ENCODE data around the gene OR5K3.
"Not testable (repeated sequence)": the region's sequence is repeated elsewhere in the genome, so short reads cannot be mapped to it uniquely, and the experiment has no call there.

The OR5K3 gene, protein sequence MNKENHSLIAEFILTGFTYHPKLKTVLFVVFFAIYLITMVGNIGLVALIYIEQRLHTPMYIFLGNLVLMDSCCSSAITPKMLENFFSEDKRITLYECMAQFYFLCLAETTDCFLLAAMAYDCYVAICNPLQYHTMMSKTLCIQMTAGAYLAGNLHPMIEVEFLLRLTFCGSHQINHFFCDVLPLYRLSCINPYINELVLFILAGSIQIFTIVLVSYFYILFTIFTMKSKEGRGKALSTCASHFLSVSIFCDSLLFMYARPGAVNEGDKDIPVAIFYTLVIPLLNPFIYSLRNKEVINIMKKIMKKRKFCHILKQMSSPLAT

DNA sequence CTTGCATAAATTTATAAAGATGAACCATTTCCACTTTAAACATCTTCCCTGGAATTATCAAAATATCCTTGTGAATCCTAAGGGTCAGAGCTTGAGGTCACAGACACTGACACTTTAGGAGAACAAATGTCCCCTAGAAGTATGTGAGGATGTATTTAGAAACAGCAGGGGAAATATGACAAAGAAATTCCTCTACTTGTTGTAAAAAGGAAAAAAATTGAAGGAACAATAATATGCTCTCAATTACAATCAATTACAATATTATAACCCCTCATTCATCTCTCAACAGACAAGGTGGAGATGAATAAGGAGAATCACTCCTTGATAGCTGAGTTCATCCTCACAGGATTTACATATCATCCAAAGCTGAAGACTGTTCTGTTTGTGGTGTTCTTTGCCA, at the start of gene OR5K3:
TSS of gene OR5K3 (plus strand) at position 301 of the 400 bp plus-strand sequence. CDS start at position 301, 0 bp downstream.
- DNase-seq (ENCODE audit: extremely low spot score, insufficient read length, low read depth) (no peak), FAIRE-seq (no peak)

DNA sequence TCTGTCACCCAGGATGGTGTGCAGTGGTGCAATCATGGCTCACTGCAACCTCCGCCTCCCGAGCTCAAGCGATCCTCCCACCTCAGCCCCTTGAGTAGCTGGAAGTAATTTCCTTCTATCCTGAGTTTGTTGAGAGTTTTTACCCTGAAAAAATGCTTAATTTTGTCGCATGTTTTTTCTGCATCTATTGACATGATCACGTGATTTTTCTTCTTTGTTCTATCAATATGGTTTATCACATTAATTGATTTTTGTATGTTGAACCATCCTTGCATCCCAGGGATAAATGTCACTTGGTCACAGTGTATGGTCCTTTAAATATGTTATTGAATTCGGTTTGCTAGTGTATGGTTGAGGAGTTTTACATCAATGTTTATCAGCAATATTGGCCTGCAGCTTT, 48.7 kb upstream of the OR5K3 start:
- no peak for FAIRE-seq

DNA sequence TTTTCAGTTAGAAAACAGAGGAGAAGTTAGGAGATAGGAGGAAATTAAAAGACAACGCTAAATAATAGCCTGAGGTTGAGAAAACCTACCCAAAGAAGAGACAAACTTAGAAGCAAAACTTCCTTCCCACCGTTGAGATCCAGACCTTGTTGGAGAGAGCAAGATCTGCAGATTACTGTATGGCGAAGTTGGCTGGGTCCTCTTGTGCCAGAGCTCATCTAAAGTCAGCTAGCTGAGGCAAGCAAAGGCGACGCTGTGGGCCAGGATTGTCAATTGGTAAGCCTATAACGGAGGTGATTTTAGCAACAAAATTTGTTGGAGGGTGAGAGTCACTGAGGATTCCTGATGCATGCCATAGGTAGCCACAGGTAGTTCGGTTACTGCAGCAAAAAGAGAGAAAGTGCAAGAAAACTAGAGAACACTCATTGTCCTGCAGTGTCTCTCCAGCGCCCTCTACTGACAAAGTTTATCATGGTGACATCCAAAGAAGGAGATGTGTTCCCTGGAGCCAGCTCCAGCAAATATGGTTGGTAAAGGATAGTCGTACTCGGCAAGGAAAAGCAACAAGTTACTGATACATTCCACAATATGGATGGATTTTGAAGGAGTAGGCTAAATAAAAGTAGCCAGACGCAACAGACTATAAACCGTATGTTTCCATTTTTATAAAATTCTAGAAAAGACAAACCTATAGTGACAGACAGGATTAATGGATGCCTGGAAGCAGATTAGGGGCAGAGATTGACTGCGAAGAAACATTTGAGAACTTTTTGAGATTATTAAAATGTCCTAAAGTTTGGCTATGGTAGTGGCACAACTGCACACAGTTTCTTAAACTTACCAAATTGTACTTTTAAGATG, 46.6 kb upstream of the OR5K3 start:
- no peak for DNase-seq (ENCODE audit: extremely low spot score, insufficient read length, low read depth)
- peak; percentile 81 for FAIRE-seq

More for the DNA sequence above, 48.7 kb upstream of the OR5K3 start:
- no peak for DNase-seq (ENCODE audit: extremely low spot score, insufficient read length, low read depth)

DNA sequence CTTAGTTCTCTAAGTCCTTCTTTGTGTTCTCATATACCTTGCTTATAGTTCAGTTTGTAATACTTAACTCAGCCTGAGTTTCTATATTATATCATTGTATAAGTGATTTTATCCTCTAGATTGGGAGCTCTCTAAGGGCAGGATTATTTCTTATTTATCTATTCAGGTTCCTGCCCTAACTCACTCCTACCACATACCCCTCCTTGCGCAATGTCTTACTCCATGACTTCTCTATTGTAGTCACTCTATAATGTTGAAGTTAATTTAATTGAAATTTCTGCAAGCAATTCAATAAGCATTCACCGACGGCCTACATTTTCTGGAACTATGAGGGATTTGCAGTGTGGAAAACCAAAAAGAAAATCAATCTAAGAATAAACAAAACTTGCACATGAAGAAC, 40.4 kb upstream of the OR5K3 start:
- FAIRE-seq (no peak), DNase-seq (ENCODE audit: extremely low spot score, insufficient read length, low read depth) (no peak)

DNA sequence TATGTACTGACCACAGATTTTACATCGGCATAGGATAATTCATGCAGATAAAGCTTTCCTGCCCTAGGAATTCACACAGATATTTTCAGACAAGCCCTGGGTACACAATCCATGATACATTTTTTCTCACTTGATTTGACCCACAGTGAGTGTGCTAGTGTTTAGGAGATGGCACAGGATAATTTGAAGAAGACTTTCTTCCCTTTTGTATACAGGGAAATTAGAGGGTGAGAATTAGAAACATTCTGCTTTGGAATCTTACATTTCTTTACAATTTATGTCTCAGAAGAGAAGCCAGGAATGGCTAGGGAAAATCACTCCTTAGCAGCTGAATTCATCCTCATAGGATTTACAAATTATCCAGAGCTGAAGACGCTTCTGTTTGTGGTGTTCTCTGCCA, 36.9 kb upstream of the OR5K3 start, which contains the start of gene OR5K4:
TSS of gene OR5K4 (plus strand) at position 301 of the 400 bp plus-strand sequence. CDS start at position 301, 0 bp downstream.
- FAIRE-seq (no peak), DNase-seq (ENCODE audit: extremely low spot score, insufficient read length, low read depth) (no peak)

DNA sequence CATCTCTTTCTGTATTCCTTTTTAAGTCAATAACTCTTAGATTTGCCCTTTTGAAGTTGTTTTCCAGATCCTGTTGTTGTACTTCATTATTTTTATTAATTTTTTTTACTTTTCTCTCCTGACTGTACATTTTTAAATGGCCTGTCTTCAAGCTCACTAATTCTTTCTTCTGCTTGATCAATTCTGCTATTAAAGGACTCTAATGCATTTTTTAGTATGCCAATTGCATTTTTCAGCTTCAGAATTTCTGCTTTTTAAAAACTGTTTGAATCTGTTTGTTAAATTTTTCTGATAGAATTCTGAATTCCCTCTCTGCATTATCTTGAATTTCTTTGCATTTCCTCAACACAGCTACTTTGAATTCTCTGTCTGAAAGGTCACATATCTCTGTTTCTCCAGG, 31.2 kb upstream of the OR5K3 start:
- FAIRE-seq (no peak), DNase-seq (ENCODE audit: extremely low spot score, insufficient read length, low read depth) (no peak)

DNA sequence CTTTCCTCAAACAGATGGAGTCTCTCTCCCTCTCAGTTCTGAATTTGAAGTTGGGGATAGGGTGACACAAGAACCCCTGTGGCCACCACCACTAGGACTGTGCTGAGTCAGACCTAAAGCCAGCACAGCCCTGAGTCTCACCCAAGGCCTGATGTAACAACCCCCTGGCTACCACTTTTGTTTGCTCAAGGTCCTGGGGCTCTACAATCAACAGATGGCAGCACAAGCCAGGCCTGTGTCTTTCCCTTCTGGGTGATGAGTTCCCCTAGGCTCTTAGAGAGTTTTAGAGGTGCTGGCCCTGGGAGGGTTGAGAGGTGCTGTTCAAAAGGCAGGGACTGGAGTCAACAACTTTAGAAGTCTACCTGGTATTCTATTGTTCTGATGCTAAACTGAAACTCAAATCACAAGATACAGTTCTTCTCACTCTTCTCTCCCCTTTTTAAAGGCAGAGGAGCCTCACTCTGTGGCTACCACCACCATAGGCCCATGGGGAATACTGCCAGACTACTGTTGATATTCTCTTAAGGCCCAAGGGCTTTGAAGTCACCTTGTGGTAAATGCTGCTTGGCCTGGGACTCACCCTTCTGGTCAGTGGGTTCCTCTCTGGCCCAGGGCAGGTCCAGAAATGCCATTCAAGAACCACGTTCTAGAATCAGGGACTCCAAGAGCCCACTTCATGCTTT, 30.3 kb upstream of the OR5K3 start:
- FAIRE-seq (peak; percentile 65), DNase-seq (ENCODE audit: extremely low spot score, insufficient read length, low read depth) (no peak)

DNA sequence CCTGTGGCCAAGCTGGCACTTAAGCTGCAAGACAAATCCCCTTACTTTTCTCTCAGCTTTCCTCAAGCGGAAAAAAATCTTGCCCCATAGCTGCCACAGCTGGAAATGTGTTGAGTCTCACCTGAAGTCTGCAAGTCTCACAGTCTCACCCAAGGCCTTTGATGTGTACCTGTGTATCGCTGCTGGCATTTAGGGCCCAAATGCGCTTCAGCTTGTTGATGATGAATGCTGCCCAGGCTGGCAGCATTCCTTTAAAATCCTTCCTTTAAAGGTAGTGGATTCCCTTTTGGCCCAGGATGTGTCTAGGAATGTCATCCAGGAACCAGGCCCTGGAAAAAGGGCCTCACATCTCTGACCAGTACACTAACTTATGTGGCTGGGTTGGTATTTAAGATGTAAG, 29.8 kb upstream of the OR5K3 start:
- DNase-seq (ENCODE audit: extremely low spot score, insufficient read length, low read depth) (no peak), FAIRE-seq (no peak)

DNA sequence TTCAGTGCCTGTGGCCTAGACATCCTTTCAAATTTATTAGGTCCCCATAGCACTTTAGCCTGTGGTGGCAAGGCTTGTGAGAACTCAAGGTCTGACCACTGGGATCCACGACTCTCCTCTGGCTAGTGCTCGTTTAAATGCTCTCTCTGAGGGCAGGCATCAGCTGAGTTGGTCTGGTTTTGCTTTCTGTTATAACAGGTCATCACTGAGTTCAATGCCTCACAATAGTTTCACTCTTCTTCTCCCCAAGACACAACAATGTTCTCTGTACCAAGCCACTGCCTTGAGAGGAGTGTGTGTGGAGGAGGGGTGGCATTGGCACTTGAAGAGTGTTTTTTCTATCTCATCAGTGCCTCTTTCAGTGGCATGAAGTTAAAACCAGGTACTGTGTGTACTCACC, 29.2 kb upstream of the OR5K3 start:
- DNase-seq (ENCODE audit: extremely low spot score, insufficient read length, low read depth) (no peak), FAIRE-seq (peak; percentile 21)

DNA sequence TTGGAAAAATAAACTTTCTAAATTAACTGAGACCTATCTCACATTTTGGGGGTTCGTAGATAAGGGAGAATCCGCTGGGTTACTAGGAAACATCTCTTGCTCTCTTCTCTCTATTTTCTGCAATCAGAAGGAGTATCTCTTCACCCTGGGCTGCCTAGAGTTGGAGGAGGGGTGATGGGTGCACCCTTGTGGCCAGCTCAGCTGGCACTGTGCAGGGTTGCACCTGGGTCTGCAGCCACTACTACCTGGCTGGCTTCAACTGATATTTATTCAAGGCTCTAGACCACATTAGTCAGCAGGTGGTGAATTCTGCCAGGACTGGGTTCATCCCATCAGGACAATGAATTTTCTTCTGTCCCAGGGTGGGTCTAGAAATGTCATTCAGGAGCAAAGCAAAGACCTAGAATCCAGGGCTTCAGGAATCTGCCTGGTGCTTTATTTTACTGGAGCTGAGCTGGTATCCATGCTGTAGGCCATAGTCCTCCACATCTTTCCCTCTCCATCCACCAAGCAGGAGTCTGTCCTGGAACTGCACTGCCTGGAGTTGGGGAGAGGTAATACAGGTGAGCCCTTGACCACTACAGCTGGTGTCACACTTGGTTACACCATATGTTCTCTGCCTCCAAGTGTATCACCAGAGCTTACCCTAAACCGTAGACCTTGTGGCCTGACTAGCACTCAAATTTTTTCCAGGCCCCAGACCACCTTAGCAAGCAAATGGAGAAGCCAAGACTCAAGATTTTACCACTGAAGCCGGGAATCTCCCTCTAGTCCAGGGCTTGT, 22.8 kb upstream of the OR5K3 start:
- FAIRE-seq (no peak), DNase-seq (ENCODE audit: extremely low spot score, insufficient read length, low read depth) (no peak)

DNA sequence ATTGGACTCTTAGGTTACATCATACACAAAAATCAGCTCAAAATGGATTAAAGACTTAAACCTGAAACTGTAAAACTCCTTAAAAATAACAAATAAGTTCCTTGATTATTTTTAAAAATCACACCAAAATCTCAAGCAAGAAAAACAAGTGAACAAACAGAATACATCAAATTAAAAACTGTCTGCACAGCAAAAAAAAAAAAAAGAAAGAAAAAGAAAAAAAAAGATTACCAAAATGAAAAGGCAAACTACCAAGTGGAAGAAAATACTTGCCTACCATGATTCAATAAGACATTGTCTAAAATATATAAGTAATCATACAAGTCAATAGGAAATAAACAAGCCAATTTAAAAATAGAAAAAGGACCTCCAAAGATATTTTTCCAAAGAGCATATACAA, 19.3 kb upstream of the OR5K3 start:
- FAIRE-seq, result no peak
- no peak for DNase-seq (ENCODE audit: extremely low spot score, insufficient read length, low read depth)

DNA sequence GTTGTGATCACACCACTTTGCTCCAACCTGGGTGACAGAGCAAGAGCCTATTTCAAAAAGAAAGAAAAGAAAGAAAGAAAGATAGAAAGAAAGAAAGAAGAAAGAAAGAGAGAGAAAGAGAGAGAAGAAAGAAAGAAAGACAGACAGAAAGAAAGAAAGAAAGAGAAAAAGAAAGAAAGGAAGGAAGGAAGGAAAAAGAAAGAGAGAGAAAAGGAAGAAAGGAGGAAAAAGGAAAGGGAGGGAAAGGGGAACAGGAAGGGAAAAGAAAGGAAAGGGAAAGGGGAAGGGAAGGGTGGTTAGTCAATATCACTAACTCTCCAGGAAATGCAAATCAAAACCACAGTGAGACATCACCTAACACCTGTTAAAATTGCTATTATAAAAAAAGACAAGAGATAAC, 18.6 kb upstream of the OR5K3 start:
- FAIRE-seq, result no peak
- DNase-seq (ENCODE audit: extremely low spot score, insufficient read length, low read depth), result no peak

DNA sequence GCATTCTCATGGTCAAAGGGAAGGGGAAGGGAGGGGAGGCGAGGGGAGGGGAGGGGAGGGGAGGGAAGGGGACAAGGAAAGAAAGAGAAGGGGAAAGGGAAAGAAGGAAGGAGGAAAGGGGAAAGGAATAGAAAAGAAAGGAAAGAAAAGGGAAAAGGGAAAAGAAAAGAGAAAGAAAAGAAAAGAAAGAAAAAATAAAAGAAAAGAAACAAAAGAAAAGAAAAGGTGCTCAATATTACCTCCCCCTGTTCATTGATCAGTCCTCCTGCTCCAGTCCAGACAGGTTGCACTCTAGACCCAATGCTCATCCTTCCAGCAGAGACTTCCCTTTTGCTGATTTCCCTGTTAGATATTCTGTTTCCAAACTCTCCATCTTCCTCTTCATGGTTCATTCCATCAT, 18.0 kb upstream of the OR5K3 start:
- no peak for FAIRE-seq
- DNase-seq (ENCODE audit: extremely low spot score, insufficient read length, low read depth), result no peak

DNA sequence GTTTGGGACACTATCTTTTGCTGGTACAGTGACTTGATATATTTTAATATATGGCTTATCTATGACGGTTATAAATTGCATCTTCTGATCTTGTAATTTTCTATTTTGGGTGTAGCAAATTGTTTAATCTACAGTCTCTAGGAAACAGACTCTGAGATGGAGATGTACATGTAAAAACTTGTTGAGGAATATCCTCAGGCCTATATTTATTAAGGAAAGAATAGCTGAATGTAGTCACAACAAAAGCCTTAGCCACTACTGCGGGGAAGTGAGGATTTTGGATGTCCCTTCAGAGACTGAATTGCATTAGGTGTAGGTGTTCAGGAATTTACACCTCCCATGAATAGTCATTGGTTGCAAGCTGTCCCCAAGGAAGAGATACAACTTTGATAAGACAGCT, 13.8 kb upstream of the OR5K3 start:
- FAIRE-seq (no peak), DNase-seq (ENCODE audit: extremely low spot score, insufficient read length, low read depth) (no peak)

DNA sequence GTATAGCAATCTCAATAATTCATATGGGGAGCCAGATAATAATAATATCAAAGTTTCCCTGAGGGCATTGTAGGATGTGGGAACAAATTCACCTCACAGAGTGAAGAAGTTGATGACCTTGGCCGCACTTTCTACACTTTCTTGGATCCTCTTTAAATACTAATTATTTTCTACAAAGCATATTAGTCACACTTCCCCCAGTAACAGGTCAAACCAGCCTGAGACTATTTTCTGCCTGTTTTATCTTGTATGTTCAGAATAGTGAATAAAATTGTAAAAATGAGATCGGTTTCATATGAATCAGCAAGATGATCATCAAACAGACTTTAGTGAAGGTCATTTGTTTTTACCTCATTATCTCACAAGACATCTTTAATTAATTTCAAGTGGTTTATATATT, 2.3 kb upstream of the OR5K3 start:
- FAIRE-seq, result no peak
- DNase-seq (ENCODE audit: extremely low spot score, insufficient read length, low read depth), result no peak

DNA sequence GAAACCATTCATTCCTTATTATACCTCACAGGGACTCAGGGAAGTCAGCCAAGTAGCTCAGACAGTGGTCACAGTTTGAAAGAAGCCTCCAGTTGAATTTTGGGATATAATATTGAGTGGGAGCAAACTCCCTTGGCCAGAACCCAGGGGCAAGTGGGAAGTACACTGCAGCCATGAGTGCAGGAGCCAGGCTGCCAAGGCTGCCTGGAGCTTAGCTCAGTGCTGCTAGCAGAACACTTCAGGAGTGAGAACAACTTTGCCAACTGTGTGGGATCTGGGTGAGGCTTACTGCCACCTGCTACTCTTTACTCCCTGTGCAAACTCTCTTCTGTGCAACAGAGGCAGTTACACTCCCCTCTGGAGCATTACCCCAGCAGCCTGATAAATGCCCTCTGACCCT, 4.6 kb downstream of the OR5K3 start:
- FAIRE-seq, result no peak
- no peak for DNase-seq (ENCODE audit: extremely low spot score, insufficient read length, low read depth)

DNA sequence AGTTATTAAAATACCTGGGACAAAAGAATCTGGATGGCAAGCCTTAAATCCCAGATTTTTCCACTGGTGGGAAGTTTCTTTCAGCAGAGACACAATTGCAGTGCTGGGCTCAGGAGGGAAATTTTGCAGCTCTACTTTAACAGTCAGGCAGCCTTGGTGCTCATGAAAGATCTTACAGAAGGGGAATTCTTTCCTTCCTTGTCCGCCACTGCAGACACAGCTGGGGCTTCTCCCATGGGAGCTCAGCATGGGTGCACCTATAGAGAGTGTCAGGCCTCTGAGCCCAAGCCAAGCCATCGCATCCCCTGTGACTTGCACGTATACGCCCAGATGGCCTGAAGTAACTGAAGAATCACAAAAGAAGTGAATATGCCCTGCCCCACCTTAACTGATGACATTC, 6.0 kb downstream of the OR5K3 start:
- not testable (repeated sequence) for FAIRE-seq; DNase-seq (ENCODE audit: extremely low spot score, insufficient read length, low read depth)

DNA sequence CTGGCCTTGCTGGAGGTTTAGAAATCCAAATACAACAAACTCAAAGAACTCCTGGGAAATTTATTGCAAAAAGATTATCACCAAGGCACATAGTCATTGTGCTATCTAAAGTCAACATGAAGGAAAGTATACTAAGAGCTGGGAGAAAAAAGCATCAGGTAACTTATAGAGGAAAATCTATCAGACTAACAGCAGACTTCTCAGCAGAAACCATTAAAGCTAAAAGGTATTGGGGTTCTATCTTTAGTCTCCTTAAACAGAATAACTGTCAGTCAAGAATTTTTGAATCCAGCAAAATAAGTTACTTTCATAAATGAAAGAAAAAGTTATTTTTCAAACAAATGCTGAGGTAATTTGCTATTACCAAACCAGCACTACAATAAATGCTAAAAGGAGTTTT, 8.0 kb downstream of the OR5K3 start:
- no peak for FAIRE-seq

DNA sequence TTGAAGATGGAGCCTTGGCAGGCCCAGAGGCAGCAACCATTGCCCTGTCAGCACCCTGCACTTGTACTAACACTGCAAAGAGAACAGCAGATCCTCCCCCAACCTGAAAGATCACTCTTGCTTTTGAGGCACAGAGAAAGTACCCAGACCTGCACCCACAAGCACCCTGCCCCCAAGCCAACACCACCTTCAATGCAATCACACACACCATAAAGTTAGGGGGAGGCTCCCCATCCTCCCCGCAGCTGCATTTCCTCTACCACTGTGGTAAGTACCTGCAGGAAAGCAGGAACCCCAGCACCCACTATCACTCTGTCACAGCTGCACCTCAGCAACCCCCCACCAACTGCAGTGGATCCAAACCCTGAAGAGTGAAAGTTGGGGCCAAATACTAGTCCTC, 12.0 kb downstream of the OR5K3 start:
- DNase-seq (ENCODE audit: extremely low spot score, insufficient read length, low read depth) (no peak), FAIRE-seq (no peak)

More for the DNA sequence above, 8.0 kb downstream of the OR5K3 start:
- DNase-seq (ENCODE audit: extremely low spot score, insufficient read length, low read depth), result no peak

DNA sequence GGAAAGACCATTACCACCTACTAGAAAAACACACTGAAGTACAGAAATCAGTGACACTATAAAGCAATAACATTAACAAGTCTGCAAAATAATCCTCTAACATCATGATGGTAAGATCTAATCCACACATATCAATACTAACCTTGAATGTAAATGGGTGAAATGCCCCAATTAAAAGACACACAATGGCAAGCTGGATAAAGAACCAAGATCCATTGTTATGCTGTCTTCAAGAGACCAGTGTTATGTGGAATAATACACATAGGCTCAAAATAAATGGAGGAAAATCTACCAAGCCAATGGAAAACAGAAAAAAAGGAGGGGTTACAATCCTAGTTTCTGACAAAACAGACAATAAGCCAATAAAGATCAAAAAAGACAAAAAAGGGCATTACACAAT, 13.5 kb downstream of the OR5K3 start:
- FAIRE-seq (no peak), DNase-seq (ENCODE audit: extremely low spot score, insufficient read length, low read depth) (no peak)
